ENCODE data around the gene INTS6. TPM values are rescaled to one million over a fixed set of nuclear protein-coding genes. Genes with fewer than 3 reads are reported as not detected.

Gene INTS6
- total and polyA plus RNA-seq, 2 donors (not counting 1 experiment from before 2014, with no cell fraction given), result 15.4 to 74.7 TPM

- intact Hi-C loops (cut with micrococcal nuclease), result loop anchor here (1.0 to 2.0 kb wide), 5 partner anchors 130 to 996 kb away; partner anchors contain the start of genes VPS36 and WDFY2
- peak overlapping the region; percentile 95 to 97 for H3K27ac ChIP-seq (ENCODE audit: low read length in 2 of 2)
- ChIA-PET POLR2A (interaction anchor here (0.9 to 2.8 kb wide), 6 partner anchors 128 to 351 kb away, joined by 3 to 33 read pairs (median 6); partner anchors contain the start of genes DHRS12 and WDFY2), CTCF (interaction anchor here (0.7 to 3.3 kb wide), 11 partner anchors 20 to 380 kb away, joined by 3 to 18 read pairs (median 4); no protein-coding TSS in a partner anchor)
- Mint-ChIP-seq H3K9me3 (ENCODE audit: insufficient read depth) (no peaks in the 10 kb centered on the region), H3K27ac (peak overlapping the region; percentile 94), H3K27me3 (no peaks in the 10 kb centered on the region), H3K4me3 (peak overlapping the region; percentile 95), H3K4me1 (peaks cover 45% of the 10 kb centered on the region)
- H3K9ac ChIP-seq (ENCODE audit: low read length), result peak overlapping the region; percentile 89
- no peak for TF ChIP-seq EZH2 (IDR thresholded peaks at IDR 0.05; ENCODE audit: borderline replicate concordance, insufficient read depth, low read depth, low read length, poor library complexity, severe bottlenecking)
- TF ChIP-seq CTCF (IDR thresholded peaks at IDR 0.05), result no peak
- no peaks in the 10 kb centered on the region for H4K20me1 ChIP-seq (ENCODE audit: control insufficient read depth, insufficient read depth, low read length, poor library complexity, severe bottlenecking)
- no peaks in the 10 kb centered on the region for H3K27me3 ChIP-seq (replicated peaks in 1 of 4; ENCODE audit: control extremely low read depth in 1 of 4, control insufficient read depth in 3 of 4, insufficient read depth in 4 of 4, low read length in 3 of 4)
- H3K4me3 ChIP-seq (ENCODE audit: control extremely low read depth in 1 of 5, extremely low read depth in 1 of 5, insufficient read depth in 1 of 5, low read depth in 2 of 5, low read length in 4 of 5), result peak overlapping the region; percentile 65 to 88 (median 81)
- peak overlapping the region; percentile 63 for H2AFZ ChIP-seq (ENCODE audit: insufficient read depth, low read depth, low read length, poor library complexity, severe bottlenecking)
- DNase-seq (no peak), ATAC-seq (ENCODE audit: low read depth) (no peak)
- H3K4me1 ChIP-seq (ENCODE audit: control insufficient read depth in 2 of 2, insufficient read depth in 2 of 2, low read length in 2 of 2), result peaks cover 25 to 28% of the 10 kb centered on the region in 2 donors
- peak overlapping the region; percentile 77 for H3K4me2 ChIP-seq (replicated peaks; ENCODE audit: low read depth, low read length, poor library complexity, severe bottlenecking)
- peaks cover 12% of the 10 kb centered on the region for H3K79me2 ChIP-seq (ENCODE audit: control insufficient read depth, insufficient read depth, low read length)
- under 1% methylated on average over 10 of the region's 13 CpGs for WGBS (ENCODE audit: insufficient coverage)
- peaks cover 0 to 13% of the 10 kb centered on the region in 2 experiments for H3K36me3 ChIP-seq (replicated peaks in 1 of 2; ENCODE audit: control extremely low read depth in 1 of 2, control insufficient read depth in 1 of 2, extremely low read depth in 1 of 2, insufficient read depth in 2 of 2, low read length in 1 of 2)
- peaks cover 0 to 14% (median 5%) of the 10 kb centered on the region in 3 donors for H3K9me3 ChIP-seq (ENCODE audit: control extremely low read depth in 1 of 3, control insufficient read depth in 2 of 3, insufficient read depth in 1 of 3, low read length in 2 of 3)
Measured at GRCh38 chr13:51453959-51454703, 1.3 kb upstream of the INTS6 start.

Data from B cell (primary cell).